Measurements from ENCODE around the gene BNC1.

The BNC1 gene

GRCh38 chr15:83320844-83321243, 36.4 kb upstream of the BNC1 start:
- DNase-seq (ENCODE audit: low read depth), result peak; percentile 71
- TF ChIP-seq, protein P1, sequence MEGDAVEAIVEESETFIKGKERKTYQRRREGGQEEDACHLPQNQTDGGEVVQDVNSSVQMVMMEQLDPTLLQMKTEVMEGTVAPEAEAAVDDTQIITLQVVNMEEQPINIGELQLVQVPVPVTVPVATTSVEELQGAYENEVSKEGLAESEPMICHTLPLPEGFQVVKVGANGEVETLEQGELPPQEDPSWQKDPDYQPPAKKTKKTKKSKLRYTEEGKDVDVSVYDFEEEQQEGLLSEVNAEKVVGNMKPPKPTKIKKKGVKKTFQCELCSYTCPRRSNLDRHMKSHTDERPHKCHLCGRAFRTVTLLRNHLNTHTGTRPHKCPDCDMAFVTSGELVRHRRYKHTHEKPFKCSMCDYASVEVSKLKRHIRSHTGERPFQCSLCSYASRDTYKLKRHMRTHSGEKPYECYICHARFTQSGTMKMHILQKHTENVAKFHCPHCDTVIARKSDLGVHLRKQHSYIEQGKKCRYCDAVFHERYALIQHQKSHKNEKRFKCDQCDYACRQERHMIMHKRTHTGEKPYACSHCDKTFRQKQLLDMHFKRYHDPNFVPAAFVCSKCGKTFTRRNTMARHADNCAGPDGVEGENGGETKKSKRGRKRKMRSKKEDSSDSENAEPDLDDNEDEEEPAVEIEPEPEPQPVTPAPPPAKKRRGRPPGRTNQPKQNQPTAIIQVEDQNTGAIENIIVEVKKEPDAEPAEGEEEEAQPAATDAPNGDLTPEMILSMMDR (conservative IDR thresholded peaks at IDR 0.05; ENCODE audit: low read length), result no peak
- H3K4me3 ChIP-seq (ENCODE audit: low read length), result no peak overlapping the region

DNA sequence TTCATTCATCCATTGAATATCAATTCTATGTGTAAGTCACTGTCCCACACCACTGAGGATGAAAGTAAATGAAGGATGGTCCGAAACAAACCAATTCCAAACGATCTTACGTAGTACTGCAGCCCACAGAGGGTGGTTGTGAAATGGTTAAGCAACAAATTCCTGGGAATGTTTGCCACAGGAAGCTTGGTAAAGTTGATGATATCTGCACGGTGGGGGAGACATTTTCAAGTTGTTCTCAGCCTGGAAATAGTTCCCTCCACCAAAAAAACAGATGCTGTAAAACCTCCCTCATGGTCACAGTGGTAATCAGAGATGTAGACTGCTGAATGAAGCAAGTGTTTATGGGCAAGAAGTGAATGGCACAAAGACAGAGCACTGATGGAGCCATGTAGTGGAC, 35.9 kb upstream of the BNC1 start:
- no peak overlapping the region for H3K4me3 ChIP-seq (ENCODE audit: low read length)
- TF ChIP-seq, protein P1 (conservative IDR thresholded peaks at IDR 0.05; ENCODE audit: low read length), result no peak
- peak; percentile 85 for DNase-seq (ENCODE audit: low read depth)

DNA sequence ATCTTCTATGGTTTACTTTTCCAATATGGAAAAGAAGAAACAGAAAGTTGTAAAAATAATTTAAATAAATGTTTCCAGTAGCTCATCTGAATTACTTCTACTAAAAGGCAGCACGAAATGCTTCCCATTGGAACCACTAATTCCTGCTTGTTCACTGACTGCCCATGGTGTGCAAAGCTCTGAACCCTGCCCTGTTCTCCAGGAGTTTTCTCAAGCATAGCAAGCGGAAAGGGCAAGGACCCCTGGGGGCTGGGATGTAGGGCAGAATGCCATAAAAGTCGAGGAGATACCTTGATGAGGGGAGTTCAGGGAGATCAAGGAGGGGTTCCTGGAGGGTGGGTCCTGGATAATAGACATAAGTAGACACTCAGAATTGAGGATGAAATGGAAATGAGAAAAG, 35.3 kb upstream of the BNC1 start:
- TF ChIP-seq, protein P1 (conservative IDR thresholded peaks at IDR 0.05; ENCODE audit: low read length), result no peak
- H3K4me3 ChIP-seq (ENCODE audit: low read length), result no peak overlapping the region
- no peak for DNase-seq (ENCODE audit: low read depth)

DNA sequence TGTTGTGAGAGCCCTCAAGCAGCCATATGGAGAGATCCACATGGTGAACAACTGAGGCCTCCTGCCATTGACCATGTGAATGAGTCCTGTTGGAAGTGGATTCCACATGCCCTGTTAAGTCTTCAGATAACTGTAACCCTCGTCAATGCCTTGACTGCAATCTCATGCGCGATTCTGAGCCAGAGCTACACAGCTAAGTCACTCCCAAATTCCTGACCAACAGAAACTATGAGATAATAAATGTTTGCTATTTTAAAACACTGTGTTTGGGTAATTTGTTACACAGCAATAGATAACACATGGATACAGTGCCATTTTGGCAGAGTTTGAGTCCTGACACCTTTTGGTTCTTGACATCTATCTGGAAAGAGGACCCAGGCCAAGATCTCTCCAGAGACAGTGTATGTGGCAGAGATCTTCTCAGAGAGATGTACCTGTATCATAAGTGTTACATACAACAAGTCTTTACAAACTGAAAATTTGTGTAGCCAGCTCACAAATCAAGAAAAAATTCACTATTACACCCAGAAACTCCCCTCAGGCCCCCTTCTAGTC, 34.5 kb upstream of the BNC1 start:
- TF ChIP-seq, protein P1 (conservative IDR thresholded peaks at IDR 0.05; ENCODE audit: low read length), result no peak
- H3K4me3 ChIP-seq (ENCODE audit: low read length), result no peak overlapping the region
- no peak for DNase-seq (ENCODE audit: low read depth)

GRCh38 chr15:83318036-83318435, 33.6 kb upstream of the BNC1 start:
- no peak overlapping the region for H3K4me3 ChIP-seq (ENCODE audit: low read length)
- no peak for DNase-seq (ENCODE audit: low read depth)
- TF ChIP-seq, protein P1 (conservative IDR thresholded peaks at IDR 0.05; ENCODE audit: low read length), result no peak

- no peak for DNase-seq (ENCODE audit: low read depth)
- no peak overlapping the region for H3K4me3 ChIP-seq (ENCODE audit: low read length)
- TF ChIP-seq, protein P1 (conservative IDR thresholded peaks at IDR 0.05; ENCODE audit: low read length), result no peak
These were observed 27.6 kb upstream of the BNC1 start for GRCh38 chr15:83312071-83312470.

DNA sequence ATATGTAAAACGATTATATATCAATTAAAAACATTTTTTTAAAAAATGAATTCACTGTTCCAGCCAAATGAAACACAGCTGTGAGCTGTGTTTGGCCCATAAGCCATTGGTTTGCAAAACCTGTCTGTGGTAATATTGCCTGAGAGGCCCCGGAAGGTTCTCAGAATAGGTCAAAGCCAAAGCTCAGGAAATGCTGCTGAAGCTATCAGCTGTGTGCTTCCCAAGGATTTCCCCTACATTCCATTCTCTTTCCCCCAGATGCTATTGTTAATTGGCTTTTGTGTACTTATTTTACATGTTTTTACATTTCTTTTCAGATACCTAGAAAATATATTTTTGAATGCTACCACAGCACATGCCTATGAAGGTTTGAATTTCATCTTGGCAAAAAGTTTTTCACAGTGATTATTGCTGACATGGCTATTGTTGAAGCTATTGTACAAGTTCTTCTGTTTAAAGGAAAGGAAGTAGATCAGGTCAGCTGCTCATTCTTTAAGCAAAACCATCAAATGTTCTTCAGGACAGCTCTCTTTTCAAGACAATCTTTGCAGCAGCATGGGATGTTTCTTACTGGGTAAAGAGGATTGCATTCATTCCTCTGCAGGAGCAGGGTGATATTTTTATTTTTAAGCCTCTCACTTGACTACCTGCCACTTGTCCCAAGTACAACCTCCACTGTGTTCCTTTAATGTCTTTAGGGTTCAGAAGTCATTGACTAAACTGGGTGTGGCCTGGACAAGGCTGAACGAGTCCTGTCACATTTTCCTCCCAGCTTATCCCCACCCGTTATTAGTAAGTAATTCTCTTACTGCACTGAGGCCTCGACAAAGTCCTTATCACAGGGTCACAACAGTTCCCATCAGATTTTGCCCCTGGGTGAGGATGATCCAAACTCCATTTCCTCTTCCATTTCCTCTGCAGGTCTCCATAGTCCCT, 26.3 kb upstream of the BNC1 start:
- TF ChIP-seq, protein P1 (conservative IDR thresholded peaks at IDR 0.05; ENCODE audit: low read length), result no peak
- no peak overlapping the region for H3K4me3 ChIP-seq (ENCODE audit: low read length)
- peak; percentile 64 for DNase-seq (ENCODE audit: low read depth)

Measured in AG10803 (cell line).